ENCODE measurements around the gene KAZN.

KAZN gene

DNA sequence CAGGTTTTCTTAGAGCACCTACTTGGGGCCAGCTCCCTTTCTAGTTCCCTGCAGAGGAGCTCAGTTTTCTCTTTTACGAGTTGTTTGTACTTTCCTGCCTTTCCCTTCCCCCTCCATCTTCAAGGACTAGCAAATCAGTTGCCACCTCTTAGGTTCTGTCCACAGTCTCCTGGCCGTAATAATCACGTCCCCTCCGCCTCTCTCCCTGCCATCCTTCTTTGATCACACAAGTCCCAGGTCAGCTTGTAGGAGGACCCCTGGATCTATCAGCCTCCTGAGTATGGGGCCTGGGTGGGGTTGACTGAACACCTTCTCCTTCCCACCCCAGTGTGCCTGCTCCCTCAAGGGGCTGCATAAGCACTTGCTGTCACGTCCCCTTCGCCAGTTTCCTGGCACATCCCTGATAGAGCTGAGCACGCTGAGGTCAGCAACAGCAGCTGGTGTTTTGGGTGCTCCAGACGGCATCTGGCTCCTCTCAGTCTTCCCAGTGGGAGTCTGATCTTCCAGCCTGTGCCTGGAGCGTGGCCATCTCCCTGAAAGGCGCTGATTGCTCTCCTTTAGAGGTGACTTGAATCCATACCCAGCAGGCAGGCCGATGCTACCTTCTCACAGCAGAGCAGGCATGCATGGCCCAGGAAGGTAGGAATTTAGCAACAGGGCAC, 338.9 kb downstream of the KAZN start:
- Mint-ChIP-seq H3K4me1 (ENCODE audit: low read depth) (peaks cover 10% of the 10 kb centered on the region), H3K4me3 (no peak overlapping the region), H3K36me3 (ENCODE audit: low read depth) (no peaks in the 10 kb centered on the region), H3K9me3 (no peaks in the 10 kb centered on the region), H3K27ac (no peak overlapping the region), H3K27me3 (peaks cover 8% of the 10 kb centered on the region)
- intact Hi-C loops (cut with micrococcal nuclease): no loop called here

DNA sequence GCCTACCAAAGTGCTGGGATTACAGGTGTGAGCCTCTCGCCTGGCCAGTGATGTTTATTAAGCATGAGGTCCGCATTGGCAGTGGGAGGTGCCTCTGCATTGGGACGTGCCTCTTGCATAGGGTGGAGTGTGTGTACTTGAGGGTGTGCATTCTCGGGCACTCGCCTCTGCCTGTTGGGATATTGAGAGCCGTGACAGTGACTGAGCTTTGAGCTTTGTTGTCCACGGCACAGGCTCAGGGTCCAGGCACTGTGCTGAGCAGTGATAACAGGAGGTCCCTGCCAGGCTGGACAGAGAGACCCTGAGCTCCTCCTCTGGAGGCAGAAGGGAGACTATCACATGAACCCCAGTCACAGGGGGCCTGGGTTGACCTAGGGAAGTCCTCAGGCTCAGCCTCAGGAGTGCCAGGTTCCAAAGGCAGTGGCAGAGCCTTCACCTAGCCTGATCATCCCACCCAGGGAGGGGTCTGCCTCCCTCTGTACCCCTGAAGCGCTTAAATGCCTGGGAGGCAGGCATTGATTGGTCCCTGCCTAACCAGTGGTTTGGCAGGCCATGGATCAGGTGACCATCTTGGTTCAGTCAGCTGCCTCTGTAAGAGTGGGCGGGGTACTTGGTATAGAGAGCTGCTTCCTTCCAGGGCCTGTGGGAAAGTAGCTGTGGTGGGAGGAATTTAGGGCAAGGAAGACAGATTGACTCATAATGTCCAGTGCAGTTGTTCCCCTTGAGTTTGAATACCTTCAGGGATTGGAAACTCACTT, 341.2 kb downstream of the KAZN start:
- intact Hi-C loops (cut with micrococcal nuclease): no loop called here
- Mint-ChIP-seq H3K9me3 (no peaks in the 10 kb centered on the region), H3K36me3 (ENCODE audit: low read depth) (no peaks in the 10 kb centered on the region), H3K27me3 (peaks cover 8% of the 10 kb centered on the region), H3K4me1 (ENCODE audit: low read depth) (peaks cover 10% of the 10 kb centered on the region), H3K4me3 (no peak overlapping the region), H3K27ac (no peak overlapping the region)

DNA sequence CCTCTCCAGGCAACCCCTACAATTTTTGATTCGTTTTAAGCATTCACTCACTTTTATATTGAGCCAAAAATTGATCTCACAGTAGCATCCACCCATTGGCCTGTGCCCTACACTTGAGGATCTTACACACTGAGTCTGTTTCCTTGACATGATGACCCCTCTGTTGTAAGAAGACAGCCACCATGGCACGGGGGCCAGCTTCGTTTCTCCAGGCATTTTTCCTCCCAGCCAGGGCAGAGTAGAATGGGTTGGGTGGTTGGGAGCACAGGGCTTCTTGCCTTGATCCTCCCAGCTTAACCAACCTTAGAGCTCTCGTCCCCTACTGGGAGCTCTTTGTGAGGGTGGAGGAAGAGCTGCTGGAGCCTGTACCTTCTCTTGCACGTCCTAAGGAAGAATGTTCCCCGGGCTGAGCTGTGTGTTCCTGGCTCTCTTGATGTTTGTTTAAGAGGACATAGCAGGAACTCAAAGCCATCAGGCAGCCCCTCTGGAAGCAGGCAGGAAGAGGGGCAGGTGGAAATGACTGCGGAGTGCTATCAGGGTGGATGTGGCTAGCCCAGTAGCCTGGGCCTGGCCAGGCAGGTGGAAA, 341.9 kb downstream of the KAZN start:
- H3K27ac Mint-ChIP-seq: no peak overlapping the region
- H3K27me3 Mint-ChIP-seq: peaks cover 8% of the 10 kb centered on the region
- H3K4me1 Mint-ChIP-seq (ENCODE audit: low read depth): peaks cover 10% of the 10 kb centered on the region
- intact Hi-C loops (cut with micrococcal nuclease): no loop called here
- no peak overlapping the region for H3K4me3 Mint-ChIP-seq
- no peaks in the 10 kb centered on the region for H3K36me3 Mint-ChIP-seq (ENCODE audit: low read depth)
- H3K9me3 Mint-ChIP-seq: no peaks in the 10 kb centered on the region

DNA sequence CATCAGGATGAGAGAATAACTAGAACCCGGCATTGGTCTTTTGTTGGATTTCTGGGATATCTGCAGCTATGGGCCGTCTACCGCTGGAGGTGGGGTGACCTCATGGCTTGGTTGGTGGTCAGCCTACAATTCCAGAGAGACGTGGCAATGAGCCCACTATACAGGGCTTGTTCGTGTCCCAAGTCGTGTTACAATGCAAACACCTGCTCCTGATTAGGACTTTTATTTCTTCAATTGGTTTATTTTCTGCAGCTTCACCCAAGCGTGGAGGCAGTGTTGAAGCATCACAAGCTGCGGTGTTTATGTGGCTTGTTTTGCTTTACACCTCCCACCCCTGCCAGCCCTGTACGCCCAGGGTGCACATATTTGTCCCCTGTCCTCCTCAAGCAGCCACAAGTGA, 343.4 kb downstream of the KAZN start:
- Mint-ChIP-seq H3K36me3 (ENCODE audit: low read depth) (no peaks in the 10 kb centered on the region), H3K27me3 (peaks cover 8% of the 10 kb centered on the region), H3K4me1 (ENCODE audit: low read depth) (peaks cover 10% of the 10 kb centered on the region), H3K27ac (no peak overlapping the region), H3K4me3 (no peak overlapping the region), H3K9me3 (no peaks in the 10 kb centered on the region)
- intact Hi-C loops (cut with micrococcal nuclease): no loop called here

DNA sequence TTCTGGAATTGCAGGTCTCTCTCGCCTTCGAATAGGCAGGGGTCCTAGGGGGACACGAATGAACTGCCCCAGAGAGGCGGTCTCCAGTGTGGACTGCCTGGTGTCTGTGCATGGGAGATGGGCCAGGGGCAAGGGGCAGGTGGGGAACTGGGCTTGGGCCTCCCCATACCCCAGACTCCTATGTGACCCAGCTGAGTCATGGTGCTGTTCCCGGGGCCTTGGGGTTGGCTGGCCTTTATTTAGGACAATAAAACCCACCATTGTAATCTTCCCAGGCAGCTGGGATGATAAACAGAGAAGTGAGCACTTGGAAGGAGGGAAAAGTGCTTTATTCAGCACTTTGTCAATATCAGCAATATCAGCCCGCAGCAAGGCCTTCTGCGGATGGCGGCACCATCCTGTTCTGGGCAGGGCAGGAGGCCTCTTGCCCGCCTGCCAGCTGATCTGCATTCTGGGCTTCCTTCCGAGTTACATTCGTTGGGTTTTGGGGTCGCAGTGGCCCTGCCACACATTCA, 346.0 kb downstream of the KAZN start:
- Mint-ChIP-seq H3K27ac (no peak overlapping the region), H3K9me3 (no peaks in the 10 kb centered on the region), H3K36me3 (ENCODE audit: low read depth) (no peaks in the 10 kb centered on the region), H3K4me1 (ENCODE audit: low read depth) (peaks cover 12% of the 10 kb centered on the region), H3K27me3 (peaks cover 12% of the 10 kb centered on the region), H3K4me3 (no peak overlapping the region)
- intact Hi-C loops (cut with micrococcal nuclease): no loop called here

DNA sequence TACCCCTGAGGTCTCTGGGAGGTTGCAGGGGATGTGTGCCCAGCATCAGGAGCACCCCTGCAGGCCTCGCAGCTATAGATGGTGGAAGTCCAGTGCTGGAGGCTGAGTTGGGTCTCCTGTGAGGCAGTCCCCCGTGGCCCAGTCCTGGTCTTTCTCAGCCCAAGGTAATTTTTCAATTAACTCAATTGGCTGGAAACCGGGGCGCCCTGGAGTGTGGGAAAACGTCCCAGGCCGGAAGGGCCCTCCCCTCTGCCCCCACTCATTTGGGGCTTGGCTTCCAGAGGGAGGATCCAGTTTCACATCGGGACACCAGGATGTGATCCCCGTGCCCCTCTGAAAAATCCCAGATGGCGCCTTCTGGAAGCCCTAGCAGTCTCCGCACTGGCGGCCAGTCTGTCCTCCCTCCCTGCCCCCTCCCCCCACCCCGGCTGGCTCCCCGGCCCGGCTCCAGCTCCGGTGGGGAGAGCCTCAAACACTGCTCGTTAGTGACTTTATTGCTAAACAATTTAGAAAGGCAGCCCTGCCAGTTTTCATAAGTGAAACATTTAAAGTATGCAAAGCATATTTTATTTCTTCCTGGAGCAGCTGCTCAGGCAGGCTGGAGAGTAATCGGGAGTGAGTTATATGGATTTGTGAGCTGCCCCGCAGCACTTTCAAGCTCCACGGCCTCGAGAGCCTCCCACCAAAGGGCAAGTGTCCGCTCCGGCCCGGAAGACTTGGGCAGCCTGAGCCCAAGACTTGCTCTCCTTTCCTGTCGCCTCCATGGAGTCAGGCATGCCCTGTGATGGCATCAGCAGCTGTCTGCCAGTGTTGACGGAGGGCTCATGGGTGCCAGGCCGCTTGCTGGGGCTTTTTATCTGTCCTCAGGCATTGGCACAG, 346.9 kb downstream of the KAZN start:
- no peaks in the 10 kb centered on the region for H3K36me3 Mint-ChIP-seq (ENCODE audit: low read depth)
- H3K4me3 Mint-ChIP-seq: no peak overlapping the region
- H3K27me3 Mint-ChIP-seq: peaks cover 11% of the 10 kb centered on the region
- no peaks in the 10 kb centered on the region for H3K9me3 Mint-ChIP-seq
- H3K4me1 Mint-ChIP-seq (ENCODE audit: low read depth): peaks cover 5% of the 10 kb centered on the region
- H3K27ac Mint-ChIP-seq: no peak overlapping the region
- intact Hi-C loops (cut with micrococcal nuclease): no loop called here

DNA sequence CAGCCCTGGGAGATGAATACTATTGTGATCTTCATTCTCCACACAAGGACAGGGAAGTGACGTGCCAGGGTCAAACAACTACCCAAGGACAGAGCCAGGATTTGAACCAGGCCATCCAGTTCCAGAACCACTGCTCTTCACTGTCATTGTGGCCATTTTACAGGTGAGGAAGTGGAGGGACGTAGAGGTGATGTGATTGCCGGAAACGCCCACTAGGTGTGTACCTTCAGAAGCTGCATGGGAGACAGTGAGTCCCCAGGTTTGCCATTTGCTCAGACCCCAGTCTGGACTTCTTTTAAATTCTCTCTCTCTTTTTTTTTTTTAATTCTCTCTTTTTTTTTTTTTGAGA, 347.5 kb downstream of the KAZN start:
- no peak overlapping the region for H3K27ac Mint-ChIP-seq
- H3K27me3 Mint-ChIP-seq: peaks cover 11% of the 10 kb centered on the region
- H3K4me3 Mint-ChIP-seq: no peak overlapping the region
- intact Hi-C loops (cut with micrococcal nuclease): no loop called here
- H3K36me3 Mint-ChIP-seq (ENCODE audit: low read depth): no peaks in the 10 kb centered on the region
- H3K9me3 Mint-ChIP-seq: no peaks in the 10 kb centered on the region
- H3K4me1 Mint-ChIP-seq (ENCODE audit: low read depth): peaks cover 5% of the 10 kb centered on the region

DNA sequence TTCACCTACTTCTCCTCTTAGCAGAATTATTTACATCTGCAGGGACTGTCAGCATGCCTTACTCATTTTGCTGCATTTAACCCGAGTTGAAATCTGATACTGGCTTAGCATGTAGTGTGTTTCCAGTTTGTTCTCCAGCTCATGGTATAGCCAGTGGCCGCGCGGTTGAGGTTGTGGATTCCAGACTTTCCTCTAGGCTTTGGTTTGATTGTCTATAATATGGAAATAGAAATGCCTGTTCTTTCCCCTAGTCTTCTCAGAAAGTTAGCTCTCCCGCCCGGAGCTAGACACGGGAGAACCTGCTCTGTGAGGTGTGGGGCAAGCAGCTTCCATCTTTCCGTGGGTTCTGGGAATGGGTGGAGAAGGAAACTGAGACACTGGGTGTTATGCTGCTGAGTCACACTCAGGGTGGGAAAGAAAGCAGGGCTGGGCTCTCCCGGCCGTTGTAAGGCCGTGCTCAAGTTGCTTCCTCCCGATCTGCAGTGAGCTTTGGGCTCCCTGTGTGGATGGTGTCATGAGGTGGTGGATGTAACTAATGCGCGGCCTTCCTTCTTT, 348.3 kb downstream of the KAZN start:
- intact Hi-C loops (cut with micrococcal nuclease): no loop called here
- H3K27me3 Mint-ChIP-seq: peaks cover 11% of the 10 kb centered on the region
- H3K4me3 Mint-ChIP-seq: no peak overlapping the region
- no peaks in the 10 kb centered on the region for H3K36me3 Mint-ChIP-seq (ENCODE audit: low read depth)
- no peak overlapping the region for H3K27ac Mint-ChIP-seq
- H3K9me3 Mint-ChIP-seq: no peaks in the 10 kb centered on the region
- H3K4me1 Mint-ChIP-seq (ENCODE audit: low read depth): peaks cover 5% of the 10 kb centered on the region

DNA sequence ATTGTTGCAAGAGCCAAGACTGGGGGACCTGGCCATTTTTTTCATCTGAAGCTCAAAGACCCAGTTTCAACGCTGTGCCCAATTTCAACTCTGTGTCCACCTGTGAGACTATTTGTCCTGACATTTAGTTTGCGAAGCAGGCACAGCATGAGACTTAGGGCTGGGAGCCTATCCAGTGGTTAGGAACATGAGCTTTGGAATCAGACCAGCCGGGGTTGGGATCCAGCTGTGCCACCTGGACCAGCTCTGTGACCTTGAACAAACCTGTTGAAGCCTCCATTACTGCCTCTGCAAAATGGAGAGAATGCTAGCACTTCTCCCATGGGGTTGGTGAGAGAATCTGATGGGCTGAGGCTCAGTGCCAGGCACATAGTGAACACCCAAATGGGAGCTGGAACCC, 348.9 kb downstream of the KAZN start:
- no peak overlapping the region for H3K4me3 Mint-ChIP-seq
- H3K4me1 Mint-ChIP-seq (ENCODE audit: low read depth): peaks cover 5% of the 10 kb centered on the region
- H3K9me3 Mint-ChIP-seq: no peaks in the 10 kb centered on the region
- H3K27me3 Mint-ChIP-seq: peaks cover 11% of the 10 kb centered on the region
- intact Hi-C loops (cut with micrococcal nuclease): no loop called here
- no peaks in the 10 kb centered on the region for H3K36me3 Mint-ChIP-seq (ENCODE audit: low read depth)
- H3K27ac Mint-ChIP-seq: no peak overlapping the region

DNA sequence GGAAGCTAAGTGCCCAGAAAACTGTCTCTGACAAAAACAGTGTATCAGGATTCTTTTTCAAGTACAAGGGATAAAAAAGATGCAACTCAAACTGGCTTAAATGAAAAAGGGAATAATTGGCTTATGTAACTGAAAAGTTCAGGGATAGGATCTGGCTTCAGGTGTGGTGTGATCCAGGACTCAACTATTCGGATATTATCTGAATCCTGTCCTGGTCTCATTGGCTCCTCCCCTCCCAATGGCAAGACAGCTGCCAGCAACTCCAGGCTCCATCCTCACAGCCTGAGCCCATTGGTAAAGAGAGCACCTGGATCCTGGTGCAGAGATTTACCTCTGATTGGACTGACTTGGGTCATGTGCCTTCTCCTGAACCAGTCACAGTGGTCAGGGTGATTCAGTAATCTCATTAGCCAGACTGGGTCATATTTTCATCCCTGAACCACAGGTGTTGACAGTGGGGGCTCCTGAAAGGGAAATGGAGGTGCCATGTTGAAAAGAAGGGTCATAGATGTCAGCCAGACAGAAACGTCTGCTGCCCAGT, 349.7 kb downstream of the KAZN start:
- peaks cover 5% of the 10 kb centered on the region for H3K4me1 Mint-ChIP-seq (ENCODE audit: low read depth)
- intact Hi-C loops (cut with micrococcal nuclease): no loop called here
- H3K36me3 Mint-ChIP-seq (ENCODE audit: low read depth): no peaks in the 10 kb centered on the region
- peaks cover 11% of the 10 kb centered on the region for H3K27me3 Mint-ChIP-seq
- H3K4me3 Mint-ChIP-seq: no peak overlapping the region
- no peak overlapping the region for H3K27ac Mint-ChIP-seq
- H3K9me3 Mint-ChIP-seq: no peaks in the 10 kb centered on the region

DNA sequence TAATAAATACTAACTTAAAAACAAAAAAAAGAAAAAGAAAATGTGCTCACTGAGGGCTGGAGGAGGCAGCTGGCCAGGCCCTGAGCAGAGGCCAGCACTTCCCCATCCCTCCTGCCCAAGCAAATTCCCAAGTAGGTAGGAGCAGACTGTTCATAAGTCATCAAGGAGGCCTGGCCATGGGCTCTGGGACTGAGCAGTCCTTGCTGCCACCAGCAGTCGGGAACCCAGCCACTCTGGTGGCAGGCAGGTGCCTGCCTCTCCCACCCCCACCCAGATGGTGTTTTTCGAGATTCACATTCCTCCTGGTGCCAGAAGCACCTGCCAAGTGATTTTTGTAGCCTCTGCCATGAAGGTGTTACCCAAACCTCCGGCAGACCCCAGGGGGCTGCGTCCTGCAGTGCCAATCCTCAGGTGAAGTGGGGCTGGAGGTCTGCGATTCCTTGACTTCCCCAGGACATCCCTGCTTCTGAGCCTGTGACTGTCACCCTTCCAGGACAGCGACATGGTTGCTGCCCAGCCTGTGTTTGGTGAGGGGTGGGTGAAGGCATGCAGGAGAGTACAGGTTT, 350.9 kb downstream of the KAZN start:
- Mint-ChIP-seq H3K4me3 (no peak overlapping the region), H3K36me3 (ENCODE audit: low read depth) (no peaks in the 10 kb centered on the region)
- intact Hi-C loops (cut with micrococcal nuclease): no loop called here

DNA sequence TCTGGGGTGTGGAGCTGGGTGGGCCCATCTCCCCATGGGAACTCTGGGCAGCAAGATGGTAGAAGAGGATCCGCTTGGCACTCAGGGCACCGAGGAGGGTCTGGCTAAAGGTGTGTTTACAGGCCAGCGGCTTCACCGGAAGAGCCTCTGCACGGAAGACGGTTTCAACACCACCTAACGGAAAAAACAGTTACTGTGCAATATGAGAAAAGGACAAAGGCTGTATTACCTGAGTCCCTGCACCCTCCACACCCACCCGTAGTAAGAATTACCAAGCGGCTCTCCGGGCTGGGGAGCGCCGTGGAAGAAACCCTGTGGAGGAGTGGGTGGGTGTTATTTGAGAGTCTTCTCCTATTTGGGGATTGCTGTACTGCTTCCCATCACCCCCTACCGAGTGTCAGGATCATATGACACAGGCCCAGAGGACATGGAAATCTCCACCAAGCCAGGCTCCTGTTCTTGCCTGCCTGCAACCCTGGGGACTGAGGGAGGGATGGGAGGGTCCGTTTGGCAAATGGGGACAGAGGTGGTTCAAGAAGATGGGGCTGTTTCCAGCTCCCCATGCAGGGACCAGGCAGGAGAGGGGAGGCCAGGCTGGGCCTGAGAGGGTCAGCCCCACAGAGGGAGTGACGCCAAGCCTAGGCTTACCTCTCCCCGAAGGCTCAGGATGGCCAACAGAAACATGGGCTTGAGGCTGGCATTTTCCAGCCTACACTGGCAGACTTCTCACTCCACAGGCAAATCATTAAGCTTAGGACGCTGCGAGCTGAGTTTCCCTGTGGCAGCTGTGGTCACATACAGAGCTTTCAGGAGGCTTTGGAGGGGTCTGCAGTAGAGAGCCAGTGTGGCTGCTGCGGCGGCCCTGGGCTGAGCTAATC, 351.6 kb downstream of the KAZN start:
- H3K4me1 Mint-ChIP-seq (ENCODE audit: low read depth): peaks cover 5% of the 10 kb centered on the region
- H3K27me3 Mint-ChIP-seq: peaks cover 11% of the 10 kb centered on the region
- intact Hi-C loops (cut with micrococcal nuclease): no loop called here
- no peaks in the 10 kb centered on the region for H3K9me3 Mint-ChIP-seq
- H3K4me3 Mint-ChIP-seq: no peak overlapping the region
- H3K36me3 Mint-ChIP-seq (ENCODE audit: low read depth): no peaks in the 10 kb centered on the region
- no peak overlapping the region for H3K27ac Mint-ChIP-seq

More for the DNA sequence above, 350.9 kb downstream of the KAZN start:
- Mint-ChIP-seq H3K27ac (no peak overlapping the region), H3K4me1 (ENCODE audit: low read depth) (peaks cover 5% of the 10 kb centered on the region), H3K27me3 (peaks cover 11% of the 10 kb centered on the region), H3K9me3 (no peaks in the 10 kb centered on the region)
